Measurements from ENCODE around the gene MS4A4E. TPM values are rescaled to one million over a fixed set of nuclear protein-coding genes. Genes with fewer than 3 reads are reported as not detected.

The MS4A4E gene
- total RNA-seq, 1 donor from 2014 or later, result not detected

DNA sequence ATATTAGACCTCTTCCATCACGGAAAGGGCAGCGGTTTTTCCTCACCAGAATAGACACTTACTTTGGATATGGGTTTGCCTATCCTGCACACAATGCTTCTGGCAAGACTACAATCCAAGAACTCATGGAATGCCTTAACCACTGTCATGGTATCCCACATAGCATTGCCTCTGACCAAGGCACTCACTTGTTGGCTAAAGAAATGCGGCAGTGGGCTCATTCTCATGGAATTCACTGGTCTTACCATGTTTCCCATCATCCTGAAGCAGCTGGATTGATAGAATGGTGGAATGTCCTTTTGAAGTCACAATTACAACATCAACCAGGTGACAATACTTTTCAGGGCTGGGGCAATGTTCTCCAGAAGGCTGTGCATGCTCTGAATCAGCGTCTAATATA is 20.8 kb downstream of the MS4A4E start:
- Histone ChIP-seq H3K4me1 (ENCODE audit: control insufficient read depth in 3 of 3, insufficient read depth in 3 of 3, low read length in 3 of 3) (no peaks in the 10 kb centered on the region), H3K4me3 (ENCODE audit: low read length in 3 of 3) (no peak overlapping the region), H3K27me3 (ENCODE audit: control insufficient read depth in 3 of 3, insufficient read depth in 3 of 3, low read length in 3 of 3) (no peaks in the 10 kb centered on the region), H3K9ac (ENCODE audit: low read depth in 1 of 3, low read length in 3 of 3) (no peak overlapping the region), H3K36me3 (ENCODE audit: control insufficient read depth in 3 of 3, insufficient read depth in 3 of 3, low read length in 3 of 3) (no peaks in the 10 kb centered on the region), H3K9me3 (ENCODE audit: control insufficient read depth in 3 of 3, low read length in 3 of 3) (no peaks in the 10 kb centered on the region), H3K27ac (ENCODE audit: low read depth, low read length) (no peak overlapping the region)

GRCh38 chr11:60221692-60222091 is 21.2 kb downstream of the MS4A4E start:
- no peak overlapping the region for H3K4me3 ChIP-seq (ENCODE audit: low read length in 3 of 3)
- H3K9ac ChIP-seq (ENCODE audit: low read depth in 1 of 3, low read length in 3 of 3), result no peak overlapping the region
- no peaks in the 10 kb centered on the region for H3K36me3 ChIP-seq (ENCODE audit: control insufficient read depth in 3 of 3, insufficient read depth in 3 of 3, low read length in 3 of 3)
- no peaks in the 10 kb centered on the region for H3K4me1 ChIP-seq (ENCODE audit: control insufficient read depth in 3 of 3, insufficient read depth in 3 of 3, low read length in 3 of 3)
- H3K27me3 ChIP-seq (ENCODE audit: control insufficient read depth in 3 of 3, insufficient read depth in 3 of 3, low read length in 3 of 3), result no peaks in the 10 kb centered on the region
- H3K27ac ChIP-seq (ENCODE audit: low read depth, low read length), result no peak overlapping the region
- no peaks in the 10 kb centered on the region for H3K9me3 ChIP-seq (ENCODE audit: control insufficient read depth in 3 of 3, low read length in 3 of 3)

- Histone ChIP-seq H3K27ac (ENCODE audit: low read depth, low read length) (no peak overlapping the region), H3K27me3 (ENCODE audit: control insufficient read depth in 3 of 3, insufficient read depth in 3 of 3, low read length in 3 of 3) (no peaks in the 10 kb centered on the region), H3K9ac (ENCODE audit: low read depth in 1 of 3, low read length in 3 of 3) (no peak overlapping the region), H3K9me3 (ENCODE audit: control insufficient read depth in 3 of 3, low read length in 3 of 3) (no peaks in the 10 kb centered on the region), H3K4me1 (ENCODE audit: control insufficient read depth in 3 of 3, insufficient read depth in 3 of 3, low read length in 3 of 3) (no peaks in the 10 kb centered on the region), H3K36me3 (ENCODE audit: control insufficient read depth in 3 of 3, insufficient read depth in 3 of 3, low read length in 3 of 3) (no peaks in the 10 kb centered on the region), H3K4me3 (ENCODE audit: low read length in 3 of 3) (no peak overlapping the region)
Measured at GRCh38 chr11:60221181-60221580, 21.8 kb downstream of the MS4A4E start.

- H3K9ac ChIP-seq (ENCODE audit: low read depth in 1 of 3, low read length in 3 of 3), result no peak overlapping the region
- no peaks in the 10 kb centered on the region for H3K4me1 ChIP-seq (ENCODE audit: control insufficient read depth in 3 of 3, insufficient read depth in 3 of 3, low read length in 3 of 3)
- H3K9me3 ChIP-seq (ENCODE audit: control insufficient read depth in 3 of 3, low read length in 3 of 3), result no peaks in the 10 kb centered on the region
- no peaks in the 10 kb centered on the region for H3K36me3 ChIP-seq (ENCODE audit: control insufficient read depth in 3 of 3, insufficient read depth in 3 of 3, low read length in 3 of 3)
- H3K27me3 ChIP-seq (ENCODE audit: control insufficient read depth in 3 of 3, insufficient read depth in 3 of 3, low read length in 3 of 3), result no peaks in the 10 kb centered on the region
- no peak overlapping the region for H3K27ac ChIP-seq (ENCODE audit: low read depth, low read length)
- no peak overlapping the region for H3K4me3 ChIP-seq (ENCODE audit: low read length in 3 of 3)
Measured at GRCh38 chr11:60214386-60214785, 28.6 kb downstream of the MS4A4E start.

DNA sequence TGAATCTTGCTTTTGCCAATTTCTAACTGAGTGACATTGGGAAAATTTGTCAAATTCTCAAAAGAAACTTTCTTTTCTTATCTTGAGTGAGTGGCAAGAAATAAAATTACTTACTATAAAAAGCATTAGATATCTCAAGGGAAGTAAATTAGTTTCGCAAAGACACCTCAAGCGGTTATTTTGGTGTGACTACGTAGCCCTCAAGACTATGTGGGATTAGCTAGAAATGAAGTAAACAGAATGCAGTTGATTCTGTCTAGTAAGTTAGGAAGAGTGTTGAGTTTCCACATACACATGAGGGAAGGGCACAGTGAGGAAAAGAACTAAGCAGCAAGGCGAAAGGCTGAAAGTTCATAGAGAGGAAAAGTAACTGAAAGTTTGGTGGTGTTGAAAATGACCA is 31.7 kb downstream of the MS4A4E start:
- no peaks in the 10 kb centered on the region for H3K9me3 ChIP-seq (ENCODE audit: control insufficient read depth in 3 of 3, low read length in 3 of 3)
- H3K27ac ChIP-seq (ENCODE audit: low read depth, low read length), result no peak overlapping the region
- H3K27me3 ChIP-seq (ENCODE audit: control insufficient read depth in 3 of 3, insufficient read depth in 3 of 3, low read length in 3 of 3), result no peaks in the 10 kb centered on the region
- no peak overlapping the region for H3K4me3 ChIP-seq (ENCODE audit: low read length in 3 of 3)
- no peak overlapping the region for H3K9ac ChIP-seq (ENCODE audit: low read depth in 1 of 3, low read length in 3 of 3)
- no peaks in the 10 kb centered on the region for H3K4me1 ChIP-seq (ENCODE audit: control insufficient read depth in 3 of 3, insufficient read depth in 3 of 3, low read length in 3 of 3)
- H3K36me3 ChIP-seq (ENCODE audit: control insufficient read depth in 3 of 3, insufficient read depth in 3 of 3, low read length in 3 of 3), result no peaks in the 10 kb centered on the region

DNA sequence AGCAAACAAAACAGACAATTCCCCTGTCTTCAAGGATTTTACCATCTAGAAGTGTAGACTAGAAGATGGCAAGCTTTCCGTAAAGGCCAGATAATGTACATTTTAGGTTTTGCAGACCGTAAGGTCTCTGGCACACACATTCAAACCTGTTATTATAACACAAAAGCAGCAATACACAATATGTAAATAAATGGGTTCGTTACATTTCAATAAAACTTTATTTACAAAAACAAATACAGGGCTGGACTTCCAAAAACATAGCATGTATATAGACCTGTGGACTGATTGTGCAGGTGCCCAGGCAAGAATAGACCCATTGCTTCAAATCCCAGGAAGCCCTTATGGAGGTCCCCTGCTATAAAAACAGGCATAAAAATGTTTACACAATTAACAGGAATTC is 33.0 kb downstream of the MS4A4E start:
- H3K36me3 ChIP-seq (ENCODE audit: control insufficient read depth in 3 of 3, insufficient read depth in 3 of 3, low read length in 3 of 3), result no peaks in the 10 kb centered on the region
- no peaks in the 10 kb centered on the region for H3K27me3 ChIP-seq (ENCODE audit: control insufficient read depth in 3 of 3, insufficient read depth in 3 of 3, low read length in 3 of 3)
- H3K4me3 ChIP-seq (ENCODE audit: low read length in 3 of 3), result no peak overlapping the region
- no peaks in the 10 kb centered on the region for H3K4me1 ChIP-seq (ENCODE audit: control insufficient read depth in 3 of 3, insufficient read depth in 3 of 3, low read length in 3 of 3)
- no peaks in the 10 kb centered on the region for H3K9me3 ChIP-seq (ENCODE audit: control insufficient read depth in 3 of 3, low read length in 3 of 3)
- H3K9ac ChIP-seq (ENCODE audit: low read depth in 1 of 3, low read length in 3 of 3), result no peak overlapping the region
- no peak overlapping the region for H3K27ac ChIP-seq (ENCODE audit: low read depth, low read length)

DNA sequence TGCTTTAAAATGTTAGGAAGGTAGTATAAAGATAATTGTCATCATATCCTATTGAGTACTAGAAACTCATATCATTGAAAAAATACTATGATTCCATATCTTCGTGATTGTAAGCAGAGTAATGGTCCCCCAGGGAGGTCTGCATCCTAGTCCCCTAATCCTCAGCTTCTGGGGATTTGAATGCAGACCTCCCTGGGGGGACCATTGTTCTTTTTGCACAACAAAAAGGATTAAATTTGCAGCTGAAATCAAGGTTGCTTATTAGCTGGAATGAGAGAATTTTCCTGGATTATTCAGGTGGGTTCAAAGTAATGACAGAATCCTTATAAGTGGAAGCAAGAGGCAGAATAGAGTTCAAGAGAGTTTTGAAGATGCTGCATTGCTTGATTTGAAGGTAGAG is 34.0 kb downstream of the MS4A4E start:
- H3K36me3 ChIP-seq (ENCODE audit: control insufficient read depth in 3 of 3, insufficient read depth in 3 of 3, low read length in 3 of 3), result no peaks in the 10 kb centered on the region
- no peaks in the 10 kb centered on the region for H3K9me3 ChIP-seq (ENCODE audit: control insufficient read depth in 3 of 3, low read length in 3 of 3)
- H3K27me3 ChIP-seq (ENCODE audit: control insufficient read depth in 3 of 3, insufficient read depth in 3 of 3, low read length in 3 of 3), result no peaks in the 10 kb centered on the region
- no peaks in the 10 kb centered on the region for H3K4me1 ChIP-seq (ENCODE audit: control insufficient read depth in 3 of 3, insufficient read depth in 3 of 3, low read length in 3 of 3)
- no peak overlapping the region for H3K4me3 ChIP-seq (ENCODE audit: low read length in 3 of 3)
- H3K9ac ChIP-seq (ENCODE audit: low read depth in 1 of 3, low read length in 3 of 3), result no peak overlapping the region
- no peak overlapping the region for H3K27ac ChIP-seq (ENCODE audit: low read depth, low read length)

DNA sequence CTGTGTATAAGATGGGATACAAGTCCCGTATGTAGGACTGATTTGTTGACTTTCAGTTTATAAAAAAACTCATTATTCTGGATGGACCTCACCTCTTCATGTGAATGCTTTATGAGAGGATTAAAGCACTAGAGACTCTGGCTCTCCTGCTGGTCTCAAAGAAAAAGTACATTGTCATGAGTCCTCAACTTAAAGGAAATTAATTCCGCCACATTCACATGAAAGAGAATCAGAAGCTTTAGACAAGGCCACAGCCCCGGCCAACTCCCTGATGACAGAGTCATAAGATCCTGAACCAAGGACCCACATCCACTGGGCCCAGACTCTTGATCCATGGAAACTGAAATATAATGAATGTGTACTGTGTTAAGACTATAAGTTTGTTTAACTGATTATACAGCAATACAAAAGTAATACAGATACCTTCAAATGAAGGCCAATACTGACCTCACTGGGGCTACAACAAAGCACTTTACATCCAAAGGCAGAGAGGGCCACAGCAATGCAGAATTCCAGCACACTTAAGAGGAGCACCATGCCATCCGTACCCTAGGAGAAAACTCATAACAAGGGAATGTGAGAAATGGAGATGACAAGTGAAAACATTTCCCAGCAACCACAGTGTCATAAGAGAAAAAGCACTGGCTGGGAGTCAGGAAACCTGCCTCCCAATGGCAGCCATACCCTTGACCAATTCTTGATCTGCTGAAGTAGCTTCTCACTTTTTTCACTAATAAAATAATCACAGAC is 34.6 kb downstream of the MS4A4E start:
- Histone ChIP-seq H3K9me3 (ENCODE audit: control insufficient read depth in 3 of 3, low read length in 3 of 3) (no peaks in the 10 kb centered on the region), H3K4me1 (ENCODE audit: control insufficient read depth in 3 of 3, insufficient read depth in 3 of 3, low read length in 3 of 3) (no peaks in the 10 kb centered on the region), H3K36me3 (ENCODE audit: control insufficient read depth in 3 of 3, insufficient read depth in 3 of 3, low read length in 3 of 3) (no peaks in the 10 kb centered on the region), H3K27me3 (ENCODE audit: control insufficient read depth in 3 of 3, insufficient read depth in 3 of 3, low read length in 3 of 3) (no peaks in the 10 kb centered on the region), H3K27ac (ENCODE audit: low read depth, low read length) (no peak overlapping the region), H3K4me3 (ENCODE audit: low read length in 3 of 3) (no peak overlapping the region), H3K9ac (ENCODE audit: low read depth in 1 of 3, low read length in 3 of 3) (no peak overlapping the region)

GRCh38 chr11:60206616-60207015 is 36.3 kb downstream of the MS4A4E start:
- no peaks in the 10 kb centered on the region for H3K36me3 ChIP-seq (ENCODE audit: control insufficient read depth in 3 of 3, insufficient read depth in 3 of 3, low read length in 3 of 3)
- no peak overlapping the region for H3K27ac ChIP-seq (ENCODE audit: low read depth, low read length)
- no peaks in the 10 kb centered on the region for H3K9me3 ChIP-seq (ENCODE audit: control insufficient read depth in 3 of 3, low read length in 3 of 3)
- H3K4me1 ChIP-seq (ENCODE audit: control insufficient read depth in 3 of 3, insufficient read depth in 3 of 3, low read length in 3 of 3), result no peaks in the 10 kb centered on the region
- no peak overlapping the region for H3K4me3 ChIP-seq (ENCODE audit: low read length in 3 of 3)
- H3K9ac ChIP-seq (ENCODE audit: low read depth in 1 of 3, low read length in 3 of 3), result no peak overlapping the region
- H3K27me3 ChIP-seq (ENCODE audit: control insufficient read depth in 3 of 3, insufficient read depth in 3 of 3, low read length in 3 of 3), result no peaks in the 10 kb centered on the region

DNA sequence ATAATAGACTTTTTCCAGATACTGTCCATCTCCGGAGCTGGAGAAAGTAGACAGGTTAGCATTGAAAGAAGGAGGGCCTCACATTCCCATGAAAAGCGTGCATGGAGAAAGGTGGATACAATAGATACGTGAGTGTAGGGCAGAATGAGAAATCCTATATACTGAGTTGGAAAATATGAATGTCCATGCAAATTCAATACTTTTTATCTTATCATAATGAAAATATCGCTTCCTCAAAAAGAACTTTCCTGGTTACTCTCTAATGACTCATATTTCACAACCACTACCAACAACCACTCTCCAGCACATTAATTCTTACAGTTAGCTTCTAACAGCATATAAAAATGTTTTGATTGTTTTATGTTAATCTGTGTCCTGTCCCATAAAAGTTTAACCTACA is 38.0 kb downstream of the MS4A4E start:
- H3K4me1 ChIP-seq (ENCODE audit: control insufficient read depth in 3 of 3, insufficient read depth in 3 of 3, low read length in 3 of 3), result no peaks in the 10 kb centered on the region
- H3K27ac ChIP-seq (ENCODE audit: low read depth, low read length), result no peak overlapping the region
- no peak overlapping the region for H3K9ac ChIP-seq (ENCODE audit: low read depth in 1 of 3, low read length in 3 of 3)
- H3K4me3 ChIP-seq (ENCODE audit: low read length in 3 of 3), result no peak overlapping the region
- no peaks in the 10 kb centered on the region for H3K36me3 ChIP-seq (ENCODE audit: control insufficient read depth in 3 of 3, insufficient read depth in 3 of 3, low read length in 3 of 3)
- H3K27me3 ChIP-seq (ENCODE audit: control insufficient read depth in 3 of 3, insufficient read depth in 3 of 3, low read length in 3 of 3), result no peaks in the 10 kb centered on the region
- H3K9me3 ChIP-seq (ENCODE audit: control insufficient read depth in 3 of 3, low read length in 3 of 3), result no peaks in the 10 kb centered on the region
